IgD-negative memory B cell (primary cell): ENCODE data around the gene NHLRC4. TPM values are rescaled to one million over a fixed set of nuclear protein-coding genes. Genes with fewer than 3 reads are reported as not detected.

Experiments
- H3K27ac Mint-ChIP-seq, 3 donors: one replicate each; pipeline ENCODE4 v1.8.0; 2020 to 2022; ENCODE audit warnings: mild to moderate bottlenecking in 3 of 3, mixed read lengths in 3 of 3, moderate library complexity in 1 of 3
- H3K27me3 Mint-ChIP-seq: one replicate; pipeline ENCODE4 v1.8.0; 2021; ENCODE audit warnings: mixed read lengths
- H3K36me3 Mint-ChIP-seq: one replicate; pipeline ENCODE4 v1.8.0; 2020; ENCODE audit warnings: mild to moderate bottlenecking, mixed read lengths
- H3K4me1 Mint-ChIP-seq, 3 donors: one replicate each; pipeline ENCODE4 v1.8.0; 2020 to 2022; ENCODE audit warnings: mixed read lengths in 3 of 3, mild to moderate bottlenecking in 1 of 3
- H3K4me3 Mint-ChIP-seq, 4 donors: one replicate each; pipeline ENCODE4 v1.8.0; 2020 to 2022; ENCODE audit warnings: mild to moderate bottlenecking in 4 of 4, mixed read lengths in 4 of 4, moderate library complexity in 3 of 4
- H3K9me3 Mint-ChIP-seq, 3 donors: one replicate each; pipeline ENCODE4 v1.8.0; 2020 to 2021; ENCODE audit warnings: mixed read lengths in 3 of 3, mild to moderate bottlenecking in 1 of 3
- polyA plus RNA-seq: library from polyadenylated mRNA; unstranded; fragments of 300-500 nt; fragmentation: Illumina TruSeq; gene quantifications from one replicate; pipeline ENCODE4 v1.2.3, GENCODE V29; 2021

Gene NHLRC4
- polyA plus RNA-seq, 1 donor from 2014 or later, result 4.5 TPM

GRCh38 chr16:554640-555365 is 12.0 kb upstream of the NHLRC4 start:
- H3K36me3 Mint-ChIP-seq, result peaks cover 2% of the 10 kb centered on the region
- peaks cover 12% of the 10 kb centered on the region for H3K27me3 Mint-ChIP-seq
- H3K4me1 Mint-ChIP-seq, result peaks cover 0 to 3% (median 0%) of the 10 kb centered on the region in 3 donors
- H3K4me3 Mint-ChIP-seq, result no peak overlapping the region
- no peaks in the 10 kb centered on the region for H3K9me3 Mint-ChIP-seq
- no peak overlapping the region for H3K27ac Mint-ChIP-seq

- Mint-ChIP-seq H3K9me3 (no peaks in the 10 kb centered on the region), H3K27me3 (peaks cover 12% of the 10 kb centered on the region), H3K4me3 (no peak overlapping the region), H3K4me1 (peaks cover 0 to 3% (median 0%) of the 10 kb centered on the region in 3 donors), H3K36me3 (peaks cover 2% of the 10 kb centered on the region), H3K27ac (no peak overlapping the region)
Observed at GRCh38 chr16:555528-556473, 11.0 kb upstream of the NHLRC4 start.

- H3K27ac Mint-ChIP-seq, result no peak overlapping the region
- H3K36me3 Mint-ChIP-seq, result peaks cover 2% of the 10 kb centered on the region
- no peaks in the 10 kb centered on the region for H3K9me3 Mint-ChIP-seq
- H3K27me3 Mint-ChIP-seq, result peaks cover 12% of the 10 kb centered on the region
- no peak overlapping the region for H3K4me3 Mint-ChIP-seq
- peaks cover 0 to 3% (median 0%) of the 10 kb centered on the region in 3 donors for H3K4me1 Mint-ChIP-seq
Observed at GRCh38 chr16:556474-557173, 10.2 kb upstream of the NHLRC4 start.

- peaks cover 0 to 5% (median 0%) of the 10 kb centered on the region in 3 donors for H3K4me1 Mint-ChIP-seq
- no peaks in the 10 kb centered on the region for H3K9me3 Mint-ChIP-seq
- peak overlapping the region in 1 of 4 donors; percentile 17 for H3K4me3 Mint-ChIP-seq
- H3K27me3 Mint-ChIP-seq, result peaks cover 16% of the 10 kb centered on the region
- no peak overlapping the region for H3K27ac Mint-ChIP-seq
- peaks cover 2% of the 10 kb centered on the region for H3K36me3 Mint-ChIP-seq
Observed at GRCh38 chr16:557463-558297, 9.1 kb upstream of the NHLRC4 start.

- H3K4me1 Mint-ChIP-seq, result peaks cover 0 to 5% (median 0%) of the 10 kb centered on the region in 3 donors
- peaks cover 2% of the 10 kb centered on the region for H3K36me3 Mint-ChIP-seq
- H3K9me3 Mint-ChIP-seq, result no peaks in the 10 kb centered on the region
- peaks cover 18% of the 10 kb centered on the region for H3K27me3 Mint-ChIP-seq
- no peak overlapping the region for H3K27ac Mint-ChIP-seq
- H3K4me3 Mint-ChIP-seq, result peak overlapping the region in 1 of 4 donors; percentile 41
Observed at GRCh38 chr16:558298-559020, 8.3 kb upstream of the NHLRC4 start.

- H3K27me3 Mint-ChIP-seq, result peaks cover 18% of the 10 kb centered on the region
Observed at GRCh38 chr16:559021-559380, 7.8 kb upstream of the NHLRC4 start.

GRCh38 chr16:559411-560203 is 7.2 kb upstream of the NHLRC4 start:
- Mint-ChIP-seq H3K9me3 (no peaks in the 10 kb centered on the region), H3K36me3 (no peaks in the 10 kb centered on the region), H3K4me3 (no peak overlapping the region), H3K4me1 (peaks cover 0 to 5% (median 0%) of the 10 kb centered on the region in 3 donors), H3K27ac (no peak overlapping the region), H3K27me3 (peaks cover 18% of the 10 kb centered on the region)

More at GRCh38 chr16:559021-559380, 7.8 kb upstream of the NHLRC4 start:
- H3K36me3 Mint-ChIP-seq, result peaks cover 2% of the 10 kb centered on the region
- no peak overlapping the region for H3K27ac Mint-ChIP-seq
- no peaks in the 10 kb centered on the region for H3K9me3 Mint-ChIP-seq
- H3K4me1 Mint-ChIP-seq, result peaks cover 0 to 5% (median 0%) of the 10 kb centered on the region in 3 donors
- no peak overlapping the region for H3K4me3 Mint-ChIP-seq

- H3K4me1 Mint-ChIP-seq, result peaks cover 0 to 5% (median 0%) of the 10 kb centered on the region in 3 donors
- no peak within 1 kb of the TSS for H3K4me3 Mint-ChIP-seq
- H3K27ac Mint-ChIP-seq, result no peak within 1 kb of the TSS
- H3K36me3 Mint-ChIP-seq, result no peaks in the 10 kb centered on the region
- H3K27me3 Mint-ChIP-seq, result peaks cover 18% of the 10 kb centered on the region
- H3K9me3 Mint-ChIP-seq, result no peaks in the 10 kb centered on the region
Observed at GRCh38 chr16:560204-560700, 6.6 kb upstream of the NHLRC4 start, which contains the start of gene PRR35. TSS of gene PRR35 (plus strand) at chr16:560394. CDS start at chr16:563295, 2,901 bp downstream.

GRCh38 chr16:560701-561412 is 5.9 kb upstream of the NHLRC4 start:
- H3K36me3 Mint-ChIP-seq, result no peaks in the 10 kb centered on the region
- peaks cover 18% of the 10 kb centered on the region for H3K27me3 Mint-ChIP-seq
- no peaks in the 10 kb centered on the region for H3K9me3 Mint-ChIP-seq
- H3K4me3 Mint-ChIP-seq, result no peak overlapping the region
- peaks cover 0 to 5% (median 0%) of the 10 kb centered on the region in 3 donors for H3K4me1 Mint-ChIP-seq
- no peak overlapping the region for H3K27ac Mint-ChIP-seq

- Mint-ChIP-seq H3K4me1 (peaks cover under 1 to 5% (median under 1%) of the 10 kb centered on the region in 3 donors), H3K27ac (no peak overlapping the region), H3K36me3 (no peaks in the 10 kb centered on the region), H3K4me3 (no peak overlapping the region), H3K9me3 (no peaks in the 10 kb centered on the region), H3K27me3 (peaks cover 18% of the 10 kb centered on the region)
Observed at GRCh38 chr16:561413-561794, 5.4 kb upstream of the NHLRC4 start.

- Mint-ChIP-seq H3K27ac (peak overlapping the region in 1 of 3 donors; percentile 16), H3K36me3 (no peaks in the 10 kb centered on the region), H3K27me3 (peaks cover 18% of the 10 kb centered on the region), H3K4me1 (peaks cover 8 to 9% (median 9%) of the 10 kb centered on the region in 3 donors), H3K9me3 (no peaks in the 10 kb centered on the region), H3K4me3 (peak overlapping the region in 1 of 4 donors; percentile 17)
Observed at GRCh38 chr16:561957-562938, 4.6 kb upstream of the NHLRC4 start.
